ENCODE measurements around the gene HBA2. TPM values are rescaled to one million over a fixed set of nuclear protein-coding genes. Genes with fewer than 3 reads are reported as not detected.

Gene HBA2
- total RNA-seq, 1 donor from 2014 or later: not detected

DNA sequence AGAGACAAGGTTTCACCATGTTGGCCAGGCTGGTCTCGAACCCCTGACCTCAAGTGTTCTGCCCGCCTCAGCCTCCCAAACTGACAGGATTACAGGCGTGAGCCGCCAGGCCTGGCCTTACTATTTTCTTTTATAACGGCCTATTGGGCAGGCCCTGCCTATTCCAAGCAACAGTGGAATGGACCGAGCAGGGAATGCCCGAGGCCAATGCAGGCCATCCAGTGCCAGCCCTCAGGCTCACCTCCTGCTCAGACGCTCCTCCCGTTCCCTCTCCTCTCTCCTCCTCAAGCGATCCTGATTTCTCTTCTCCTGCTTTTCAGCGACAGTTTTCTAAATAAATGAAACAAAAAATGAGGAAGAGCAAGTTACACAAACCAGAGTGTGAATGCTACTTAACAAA, 20.0 kb downstream of the HBA2 start:
- H3K27ac ChIP-seq: no peak overlapping the region
- no peaks in the 10 kb centered on the region for H3K4me1 ChIP-seq
- Mint-ChIP-seq H3K9me3 (no peaks in the 10 kb centered on the region), H3K27me3 (ENCODE audit: insufficient read depth, low read depth) (peaks cover 3% of the 10 kb centered on the region), H3K4me1 (no peaks in the 10 kb centered on the region), H3K27ac (peak overlapping the region; percentile 22), H3K4me3 (no peak overlapping the region), H3K36me3 (peaks cover 36% of the 10 kb centered on the region)
- no peaks in the 10 kb centered on the region for H3K36me3 ChIP-seq
- peaks cover 2% of the 10 kb centered on the region for H3F3A ChIP-seq (ENCODE audit: low read depth)
- peaks cover 35% of the 10 kb centered on the region for H4K20me1 ChIP-seq (ENCODE audit: low read depth)
- no peaks in the 10 kb centered on the region for H3K79me2 ChIP-seq (ENCODE audit: low read depth)
- H3K4me3 ChIP-seq: no peak overlapping the region
- H3K27me3 ChIP-seq: no peaks in the 10 kb centered on the region
- no peak for TF ChIP-seq EZH2phosphoT487 (IDR thresholded peaks at IDR 0.05)
- no peak for TF ChIP-seq CTCF (IDR thresholded peaks at IDR 0.05)
- no peak for TF ChIP-seq EZH2 (IDR thresholded peaks at IDR 0.05)
- no peak overlapping the region for H3K4me2 ChIP-seq
- H3K9me3 ChIP-seq (ENCODE audit: low read depth): no peaks in the 10 kb centered on the region
- no peak for DNase-seq (ENCODE audit: low spot score)
- H3K9ac ChIP-seq: no peak overlapping the region
- no peak overlapping the region for H2AFZ ChIP-seq (replicated peaks)

DNA sequence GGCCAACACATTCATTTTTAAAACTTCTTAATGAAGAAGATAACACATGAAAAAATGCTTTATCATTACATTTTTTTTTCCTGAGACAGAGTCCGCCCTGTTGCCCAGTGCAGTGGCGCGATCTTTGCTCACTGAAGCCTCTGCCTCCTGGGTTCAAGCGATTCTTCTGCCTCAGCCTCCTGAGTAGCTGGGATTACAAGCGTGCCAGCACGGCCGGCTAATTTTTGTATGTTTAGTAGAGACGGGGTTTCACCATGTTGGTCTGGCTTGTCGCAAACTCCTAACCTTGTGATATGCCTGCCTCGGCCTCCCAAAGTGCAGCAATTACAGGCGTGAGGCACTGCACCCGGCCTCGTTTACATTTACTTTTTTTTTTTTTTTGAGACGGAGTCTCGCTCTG, 20.8 kb downstream of the HBA2 start:
- no peak overlapping the region for H2AFZ ChIP-seq (replicated peaks)
- no peaks in the 10 kb centered on the region for H3K9me3 ChIP-seq (ENCODE audit: low read depth)
- no peaks in the 10 kb centered on the region for H3K4me1 Mint-ChIP-seq
- no peaks in the 10 kb centered on the region for H3K27me3 ChIP-seq
- H3K27ac Mint-ChIP-seq: no peak overlapping the region
- no peak overlapping the region for H3K27ac ChIP-seq
- peaks cover 3% of the 10 kb centered on the region for H3K36me3 ChIP-seq
- no peaks in the 10 kb centered on the region for H3K4me1 ChIP-seq
- H3K36me3 Mint-ChIP-seq: peaks cover 37% of the 10 kb centered on the region
- no peaks in the 10 kb centered on the region for H3K79me2 ChIP-seq (ENCODE audit: low read depth)
- no peaks in the 10 kb centered on the region for H3K9me3 Mint-ChIP-seq
- DNase-seq (ENCODE audit: low spot score): no peak
- TF ChIP-seq EZH2phosphoT487 (IDR thresholded peaks at IDR 0.05) (no peak), CTCF (IDR thresholded peaks at IDR 0.05) (no peak), EZH2 (IDR thresholded peaks at IDR 0.05) (no peak)
- H3F3A ChIP-seq (ENCODE audit: low read depth): peaks cover under 1% of the 10 kb centered on the region
- H4K20me1 ChIP-seq (ENCODE audit: low read depth): peaks cover 34% of the 10 kb centered on the region
- H3K4me2 ChIP-seq: no peak overlapping the region
- no peak overlapping the region for H3K4me3 ChIP-seq
- H3K4me3 Mint-ChIP-seq: no peak overlapping the region
- H3K27me3 Mint-ChIP-seq (ENCODE audit: insufficient read depth, low read depth): peaks cover 3% of the 10 kb centered on the region
- no peak overlapping the region for H3K9ac ChIP-seq

DNA sequence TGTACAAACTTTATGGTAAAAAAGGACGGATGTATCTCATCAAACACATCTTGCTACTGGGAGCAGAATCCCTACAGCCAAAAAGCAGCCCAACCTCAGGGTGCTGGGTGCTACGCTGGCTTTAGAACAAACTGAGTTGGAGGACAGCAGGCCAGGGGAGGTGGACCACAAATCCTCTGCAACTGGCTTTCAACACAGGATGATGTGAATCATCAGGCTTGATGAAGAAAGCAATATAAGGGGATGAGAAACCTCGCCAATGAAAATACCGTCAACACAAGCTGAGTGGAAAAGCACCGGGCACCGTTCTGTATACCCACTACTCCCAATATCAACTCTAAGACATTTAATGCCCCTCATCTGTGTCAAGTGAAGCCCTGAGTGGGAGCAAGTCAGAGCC, 21.8 kb downstream of the HBA2 start:
- no peak overlapping the region for H3K4me3 ChIP-seq
- Mint-ChIP-seq H3K9me3 (no peaks in the 10 kb centered on the region), H3K4me3 (no peak overlapping the region), H3K36me3 (peaks cover 33% of the 10 kb centered on the region), H3K4me1 (no peaks in the 10 kb centered on the region), H3K27ac (no peak overlapping the region), H3K27me3 (ENCODE audit: insufficient read depth, low read depth) (peaks cover 3% of the 10 kb centered on the region)
- H2AFZ ChIP-seq (replicated peaks): no peak overlapping the region
- H3K27ac ChIP-seq: no peak overlapping the region
- no peak for DNase-seq (ENCODE audit: low spot score)
- no peaks in the 10 kb centered on the region for H3K79me2 ChIP-seq (ENCODE audit: low read depth)
- TF ChIP-seq EZH2phosphoT487 (IDR thresholded peaks at IDR 0.05) (no peak), CTCF (IDR thresholded peaks at IDR 0.05) (no peak), EZH2 (IDR thresholded peaks at IDR 0.05) (no peak)
- H4K20me1 ChIP-seq (ENCODE audit: low read depth): peaks cover 36% of the 10 kb centered on the region
- H3K4me2 ChIP-seq: no peak overlapping the region
- H3F3A ChIP-seq (ENCODE audit: low read depth): no peaks in the 10 kb centered on the region
- no peaks in the 10 kb centered on the region for H3K27me3 ChIP-seq
- H3K4me1 ChIP-seq: no peaks in the 10 kb centered on the region
- H3K9ac ChIP-seq: no peak overlapping the region
- peaks cover 10% of the 10 kb centered on the region for H3K36me3 ChIP-seq
- H3K9me3 ChIP-seq (ENCODE audit: low read depth): no peaks in the 10 kb centered on the region

All from neural progenitor cell (in vitro differentiated cells).